ENCODE measurements around the gene ZNF337. TPM values are rescaled to one million over a fixed set of nuclear protein-coding genes. Genes with fewer than 3 reads are reported as not detected.
"Not testable (repeated sequence)": the region's sequence is repeated elsewhere in the genome, so short reads cannot be mapped to it uniquely, and the experiment has no call there.

ZNF337 gene
- total RNA-seq, 1 donor from 2014 or later, result 8.3 TPM

GRCh38 chr20:25643716-25644115, 52.9 kb downstream of the ZNF337 start:
- intact Hi-C loops (cut with micrococcal nuclease), result no loop called here
- no peak for DNase-seq
- no peak for ATAC-seq

GRCh38 chr20:25637247-25637646, 59.4 kb downstream of the ZNF337 start:
- no peak for DNase-seq
- intact Hi-C loops (cut with micrococcal nuclease), result no loop called here
- ATAC-seq, result no peak

- ATAC-seq (no peak), DNase-seq (no peak)
- intact Hi-C loops (cut with micrococcal nuclease), result no loop called here
These were observed 63.5 kb downstream of the ZNF337 start for GRCh38 chr20:25632940-25633790.

- ATAC-seq; intact Hi-C loops (cut with micrococcal nuclease); DNase-seq: not testable (repeated sequence)
These were observed 66.0 kb downstream of the ZNF337 start for GRCh38 chr20:25630615-25631014.

GRCh38 chr20:25629816-25630499, 66.7 kb downstream of the ZNF337 start:
- no peak for DNase-seq
- no peak for ATAC-seq
- intact Hi-C loops (cut with micrococcal nuclease), result no loop called here

- intact Hi-C loops (cut with micrococcal nuclease), result no loop called here
- DNase-seq (no peak), ATAC-seq (no peak)
These were observed 69.9 kb downstream of the ZNF337 start for GRCh38 chr20:25626779-25627178.

- ATAC-seq (no peak), DNase-seq (no peak)
- intact Hi-C loops (cut with micrococcal nuclease), result no loop called here
These were observed 72.1 kb downstream of the ZNF337 start for GRCh38 chr20:25624500-25624939.

Other genes with a start within 250 kb of the ZNF337 start
- gene NINL, start 111.3 kb downstream of the ZNF337 start, total RNA-seq, result 7.6 TPM
- gene NANP, start 72.8 kb downstream of the ZNF337 start, total RNA-seq, result 3.6 TPM

Data from left ventricle myocardium superior (tissue), 1 donor.